ENCODE results near the gene APBB1. TPM values are rescaled to one million over a fixed set of nuclear protein-coding genes. Genes with fewer than 3 reads are reported as not detected.

Gene APBB1
- total RNA-seq, 6 donors from 2014 or later = 30.4 to 66.8 (median 40.0) TPM

GRCh38 chr11:6443269-6444003 lies 24.5 kb upstream of the APBB1 start:
- no peak for TF ChIP-seq POLR2A (IDR thresholded peaks at IDR 0.05)
- TF ChIP-seq CTCF (IDR thresholded peaks at IDR 0.05) = peak; percentile 72 to 82 (median 80)
- H3K27ac ChIP-seq = no peak overlapping the region
- H3K27me3 ChIP-seq = no peaks in the 10 kb centered on the region
- DNase-seq = peak; percentile 50 to 60
- peak; percentile 79 to 86 for ATAC-seq (ENCODE audit: low FRiP score in 2 of 2)
- no peaks in the 10 kb centered on the region for H3K9me3 ChIP-seq
- no peak overlapping the region for H3K4me3 ChIP-seq
- peaks cover 0 to 6% (median 3%) of the 10 kb centered on the region in 4 donors for H3K4me1 ChIP-seq
- WGBS, 2 donors = 25 to 39% methylated on average over 4 to 5 of the region's 5 CpGs
- peaks cover 0 to 9% (median 0%) of the 10 kb centered on the region in 4 donors for H3K36me3 ChIP-seq

GRCh38 chr11:6442441-6442840 lies 23.5 kb upstream of the APBB1 start:
- no peak for DNase-seq
- 84 to 93% methylated on average over 4 of the region's 4 CpGs for WGBS, 2 donors
- H3K4me3 ChIP-seq = no peak overlapping the region
- no peaks in the 10 kb centered on the region for H3K36me3 ChIP-seq
- H3K4me1 ChIP-seq = peaks cover 0 to 6% (median 3%) of the 10 kb centered on the region in 4 donors
- no peaks in the 10 kb centered on the region for H3K27me3 ChIP-seq
- TF ChIP-seq POLR2A (IDR thresholded peaks at IDR 0.05) (no peak), CTCF (IDR thresholded peaks at IDR 0.05) (no peak), POLR2AphosphoS5 (IDR thresholded peaks at IDR 0.05) (no peak), EP300 (IDR thresholded peaks at IDR 0.05) (no peak)
- no peak for ATAC-seq (ENCODE audit: low FRiP score in 2 of 2)
- no peak overlapping the region for H3K27ac ChIP-seq
- H3K9me3 ChIP-seq = no peaks in the 10 kb centered on the region

GRCh38 chr11:6440906-6441358 lies 22.0 kb upstream of the APBB1 start, which contains the start of gene HPX:
TSS of gene HPX (minus strand) at chr11:6440987. CDS start at chr11:6440963, 24 bp downstream.
- no peak within 1 kb of the TSS for H3K4me3 ChIP-seq
- no peak within 1 kb of the TSS for H3K27ac ChIP-seq
- WGBS, 2 donors = 61 to 81% methylated on average over 2 to 3 of the region's 3 CpGs
- no peaks in the 10 kb centered on the region for H3K9me3 ChIP-seq
- TF ChIP-seq POLR2AphosphoS5 (IDR thresholded peaks at IDR 0.05) (no peak), POLR2A (IDR thresholded peaks at IDR 0.05) (no peak), EP300 (IDR thresholded peaks at IDR 0.05) (no peak), CTCF (IDR thresholded peaks at IDR 0.05) (no peak)
- no peaks in the 10 kb centered on the region for H3K36me3 ChIP-seq
- peaks cover 0 to 6% (median 3%) of the 10 kb centered on the region in 4 donors for H3K4me1 ChIP-seq
- DNase-seq (no peak), ATAC-seq (ENCODE audit: low FRiP score in 2 of 2) (no peak)
- H3K27me3 ChIP-seq = no peaks in the 10 kb centered on the region

- WGBS, 2 donors = 0% methylated on average over 1 of the region's 1 CpG
- Histone ChIP-seq H3K36me3 (no peaks in the 10 kb centered on the region), H3K4me1 (peaks cover 0 to 6% (median 3%) of the 10 kb centered on the region in 4 donors), H3K9me3 (no peaks in the 10 kb centered on the region), H3K4me3 (no peak overlapping the region), H3K27me3 (no peaks in the 10 kb centered on the region), H3K27ac (no peak overlapping the region)
- TF ChIP-seq EP300 (IDR thresholded peaks at IDR 0.05) = no peak
- peak in 5 of 6 experiments; percentile 34 to 64 (median 44) for TF ChIP-seq CTCF (IDR thresholded peaks at IDR 0.05)
- DNase-seq (peak in 1 of 2 donors; percentile 55), ATAC-seq (ENCODE audit: low FRiP score in 2 of 2) (peak in 1 of 2 donors; percentile 75)
Observed at GRCh38 chr11:6438979-6439571, 20.2 kb upstream of the APBB1 start.
